GM21423 (cell line): ENCODE measurements around the gene MIA2.
"Not testable (repeated sequence)": the region's sequence is repeated elsewhere in the genome, so short reads cannot be mapped to it uniquely, and the experiment has no call there.

Experiments
- ATAC-seq: cut with Tn5 transposase; IDR thresholded peaks from one replicate; pipeline ENCODE4 v1.9.1; 2021; ENCODE audit warnings: mild to moderate bottlenecking, moderate library complexity; ENCODE audit not compliant: unreplicated experiment

The MIA2 gene, protein sequence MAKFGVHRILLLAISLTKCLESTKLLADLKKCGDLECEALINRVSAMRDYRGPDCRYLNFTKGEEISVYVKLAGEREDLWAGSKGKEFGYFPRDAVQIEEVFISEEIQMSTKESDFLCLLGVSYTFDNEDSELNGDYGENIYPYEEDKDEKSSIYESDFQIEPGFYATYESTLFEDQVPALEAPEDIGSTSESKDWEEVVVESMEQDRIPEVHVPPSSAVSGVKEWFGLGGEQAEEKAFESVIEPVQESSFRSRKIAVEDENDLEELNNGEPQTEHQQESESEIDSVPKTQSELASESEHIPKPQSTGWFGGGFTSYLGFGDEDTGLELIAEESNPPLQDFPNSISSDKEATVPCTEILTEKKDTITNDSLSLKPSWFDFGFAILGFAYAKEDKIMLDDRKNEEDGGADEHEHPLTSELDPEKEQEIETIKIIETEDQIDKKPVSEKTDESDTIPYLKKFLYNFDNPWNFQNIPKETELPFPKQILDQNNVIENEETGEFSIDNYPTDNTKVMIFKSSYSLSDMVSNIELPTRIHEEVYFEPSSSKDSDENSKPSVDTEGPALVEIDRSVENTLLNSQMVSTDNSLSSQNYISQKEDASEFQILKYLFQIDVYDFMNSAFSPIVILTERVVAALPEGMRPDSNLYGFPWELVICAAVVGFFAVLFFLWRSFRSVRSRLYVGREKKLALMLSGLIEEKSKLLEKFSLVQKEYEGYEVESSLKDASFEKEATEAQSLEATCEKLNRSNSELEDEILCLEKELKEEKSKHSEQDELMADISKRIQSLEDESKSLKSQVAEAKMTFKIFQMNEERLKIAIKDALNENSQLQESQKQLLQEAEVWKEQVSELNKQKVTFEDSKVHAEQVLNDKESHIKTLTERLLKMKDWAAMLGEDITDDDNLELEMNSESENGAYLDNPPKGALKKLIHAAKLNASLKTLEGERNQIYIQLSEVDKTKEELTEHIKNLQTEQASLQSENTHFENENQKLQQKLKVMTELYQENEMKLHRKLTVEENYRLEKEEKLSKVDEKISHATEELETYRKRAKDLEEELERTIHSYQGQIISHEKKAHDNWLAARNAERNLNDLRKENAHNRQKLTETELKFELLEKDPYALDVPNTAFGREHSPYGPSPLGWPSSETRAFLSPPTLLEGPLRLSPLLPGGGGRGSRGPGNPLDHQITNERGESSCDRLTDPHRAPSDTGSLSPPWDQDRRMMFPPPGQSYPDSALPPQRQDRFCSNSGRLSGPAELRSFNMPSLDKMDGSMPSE (N-terminal part only)

DNA sequence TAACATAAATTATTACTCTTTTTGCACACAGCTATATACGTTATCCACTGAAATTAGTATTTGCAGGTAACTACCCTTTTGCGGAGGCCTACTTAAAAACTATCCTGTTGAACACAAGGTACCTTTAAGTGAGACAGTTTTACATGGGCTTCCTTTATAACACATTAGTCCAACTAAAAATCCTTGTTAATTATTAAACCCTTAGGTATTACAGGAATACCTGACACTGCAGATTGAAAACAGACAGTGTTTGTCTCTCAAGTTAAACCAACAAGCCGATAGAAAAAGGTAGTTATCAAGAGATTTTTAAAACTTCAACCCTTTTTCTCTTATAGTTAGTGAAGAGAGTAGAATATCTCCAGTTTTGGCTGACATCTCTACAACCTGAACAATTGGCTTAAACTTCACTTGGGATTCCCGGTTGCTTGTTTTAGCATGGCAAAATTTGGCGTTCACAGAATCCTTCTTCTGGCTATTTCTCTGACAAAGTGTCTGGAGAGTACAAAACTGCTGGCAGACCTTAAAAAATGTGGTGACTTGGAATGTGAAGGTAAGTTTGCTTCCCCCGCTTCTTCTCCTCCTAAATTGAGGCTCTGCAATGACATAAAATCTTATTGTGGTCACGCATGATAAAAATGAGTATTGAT is at the start of gene MIA2:
Gene MIA2, plus strand, starts transcription at position 236 of the 647 bp plus-strand sequence. Its CDS starts 200 bp downstream, at position 436.
- ATAC-seq: no peak

DNA sequence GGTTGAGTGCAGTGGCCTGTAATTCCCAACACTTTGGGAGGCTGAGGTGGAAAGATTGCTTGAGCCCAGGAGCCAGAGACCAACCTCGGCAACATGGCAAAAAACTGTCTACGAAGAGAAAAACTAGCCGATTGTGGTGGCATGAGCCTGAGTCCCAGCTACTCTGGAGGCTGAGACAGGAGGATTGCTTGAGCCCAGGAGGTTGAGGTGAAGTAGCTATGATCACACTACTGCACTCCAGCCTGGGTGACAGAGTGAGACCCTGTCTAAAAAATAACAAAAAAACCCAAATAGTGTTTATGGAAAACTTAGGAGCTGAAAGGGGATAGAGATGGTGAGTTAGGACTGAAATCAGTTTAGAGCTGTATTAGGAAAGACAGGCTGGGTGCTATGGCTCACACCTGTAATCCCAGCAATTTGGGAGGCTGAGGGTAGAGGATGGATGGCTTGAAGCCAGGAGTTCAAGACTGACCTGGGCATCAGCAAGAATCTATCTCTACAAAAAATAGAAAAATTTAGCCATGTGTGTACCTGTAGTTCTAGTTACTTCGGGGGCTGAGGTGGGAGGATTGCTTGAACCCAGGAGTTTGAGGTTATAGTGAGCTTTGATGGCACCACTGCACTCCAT is 49.0 kb upstream of the MIA2 start:
- no peak for ATAC-seq

GRCh38 chr14:39185256-39186049 is 48.3 kb upstream of the MIA2 start:
- ATAC-seq: no peak

DNA sequence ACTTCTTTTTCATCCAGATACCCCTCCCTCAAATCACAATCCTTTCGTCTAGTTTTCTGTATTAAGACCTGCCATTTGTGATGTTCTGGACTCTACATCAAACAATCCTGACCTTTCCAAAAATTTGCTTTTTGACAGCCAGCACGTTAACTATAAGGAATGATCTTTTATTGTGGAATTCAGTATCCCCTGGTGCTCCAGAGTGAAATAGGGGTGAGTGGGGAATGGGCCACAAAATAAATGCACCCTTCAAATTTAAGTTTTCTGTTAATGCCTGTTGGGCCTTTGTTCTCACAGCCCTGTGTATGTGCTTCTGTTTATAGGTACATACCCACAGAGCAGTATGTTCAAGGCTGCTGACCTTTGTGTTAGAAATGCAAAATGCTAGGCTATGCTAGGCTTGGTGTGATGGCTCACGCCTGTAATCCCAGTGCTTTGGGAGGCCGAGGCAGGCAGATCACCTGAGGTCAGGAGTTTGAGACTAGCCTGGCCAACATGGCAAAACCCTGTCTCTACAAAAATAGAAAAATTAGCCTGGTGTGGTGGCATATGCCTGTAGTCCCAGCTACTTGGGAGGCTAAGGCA is 46.7 kb upstream of the MIA2 start:
- no peak for ATAC-seq

DNA sequence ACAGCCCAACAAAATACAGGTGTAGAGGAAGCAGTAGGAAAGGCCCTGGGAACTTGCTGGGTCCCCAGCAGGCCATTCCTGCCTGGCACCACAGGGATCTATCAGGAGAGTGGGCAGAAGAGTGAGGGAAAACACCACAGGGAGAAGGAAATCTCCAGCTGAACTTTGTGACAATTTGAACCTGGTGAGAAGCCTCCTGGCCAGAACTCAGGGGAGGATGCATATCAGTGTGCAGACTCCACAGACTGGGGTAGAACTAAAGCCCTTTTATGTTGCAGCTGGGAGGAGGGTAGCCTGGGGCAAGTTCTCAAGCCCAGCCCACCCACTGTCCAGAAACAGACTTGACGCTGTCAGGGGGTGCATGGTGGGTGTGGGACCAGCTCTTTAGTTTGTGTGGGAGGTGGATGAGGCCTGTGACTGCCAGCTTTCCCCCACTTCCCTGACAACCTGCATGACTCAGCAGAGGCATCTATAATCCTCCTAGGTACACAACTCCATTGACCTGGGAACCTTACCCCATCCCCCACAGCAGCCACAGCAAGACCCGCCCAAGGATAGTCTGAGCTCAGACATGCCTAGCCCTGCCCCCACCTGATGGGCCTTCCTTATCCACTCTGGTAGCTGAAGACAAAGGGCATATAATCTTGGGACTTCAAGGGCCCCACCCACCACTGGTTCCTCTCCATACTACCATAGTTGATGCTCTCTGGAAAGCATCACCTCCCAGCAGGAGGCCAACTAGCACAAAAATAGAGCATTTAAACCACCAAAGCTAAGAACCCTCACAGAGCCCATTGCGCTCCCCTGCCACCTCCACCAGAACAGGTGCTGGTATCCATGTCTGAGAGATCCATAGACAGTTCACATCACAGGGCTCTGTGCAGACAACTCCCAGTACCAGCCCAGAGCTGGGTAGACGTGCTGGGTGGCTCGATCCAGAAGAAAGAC is 29.8 kb upstream of the MIA2 start:
- ATAC-seq: no peak

- not testable (repeated sequence) for ATAC-seq
Measured at GRCh38 chr14:39207430-39207829, 26.3 kb upstream of the MIA2 start.

DNA sequence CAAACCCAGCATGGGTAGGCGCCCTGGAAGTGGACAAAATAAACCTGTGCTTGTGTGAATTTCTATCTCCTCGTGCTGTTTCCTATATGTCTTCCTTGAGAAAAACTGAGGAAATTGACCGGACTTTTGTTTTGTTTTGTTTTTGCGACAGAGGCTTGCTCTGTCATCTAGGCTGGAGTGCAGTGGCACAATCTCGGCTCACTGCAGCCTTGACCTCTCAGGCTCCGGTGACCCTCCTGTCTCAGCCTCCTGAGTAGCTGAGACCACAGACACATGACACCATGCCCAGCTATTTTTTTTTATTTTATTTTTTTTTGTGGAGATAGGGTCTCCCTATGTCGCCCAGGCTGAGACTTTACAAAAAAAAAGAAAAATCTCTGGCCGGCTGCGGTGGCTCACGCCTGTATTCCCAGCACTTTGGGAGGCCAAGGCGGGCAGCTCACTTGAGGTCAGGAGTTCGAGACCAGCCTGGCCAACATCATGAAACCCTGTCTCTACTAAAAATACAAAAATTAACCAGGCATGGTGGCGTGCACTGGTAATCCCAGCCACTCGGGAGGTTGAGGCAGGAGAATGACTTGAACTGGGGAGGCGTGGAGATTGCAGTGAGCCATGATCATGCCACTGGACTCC is 22.5 kb upstream of the MIA2 start:
- ATAC-seq: no peak

GRCh38 chr14:39212034-39212433 is 21.7 kb upstream of the MIA2 start:
- ATAC-seq: no peak

DNA sequence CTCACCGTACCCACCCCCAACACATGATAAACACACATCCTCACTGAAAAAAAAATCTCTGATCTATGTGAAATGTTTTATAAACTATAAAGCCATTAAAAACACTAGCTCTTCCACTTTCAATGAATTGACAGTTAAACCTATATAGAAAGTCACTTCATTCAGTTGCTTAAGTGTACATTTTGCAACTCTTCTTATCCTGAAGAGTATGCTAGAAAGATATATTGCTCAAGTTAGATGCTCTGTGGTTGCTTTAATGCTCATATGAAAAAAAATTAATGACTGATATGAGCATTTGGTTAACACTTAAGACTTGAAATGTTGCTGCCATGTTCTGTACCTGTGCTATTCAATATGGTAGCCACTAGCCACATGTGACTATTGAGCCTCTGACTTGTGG is 21.0 kb upstream of the MIA2 start:
- ATAC-seq: no peak

- ATAC-seq: no peak
Measured at GRCh38 chr14:39217214-39217879, 16.4 kb upstream of the MIA2 start.

- ATAC-seq: no peak
Measured at GRCh38 chr14:39218171-39218769, 15.4 kb upstream of the MIA2 start.

DNA sequence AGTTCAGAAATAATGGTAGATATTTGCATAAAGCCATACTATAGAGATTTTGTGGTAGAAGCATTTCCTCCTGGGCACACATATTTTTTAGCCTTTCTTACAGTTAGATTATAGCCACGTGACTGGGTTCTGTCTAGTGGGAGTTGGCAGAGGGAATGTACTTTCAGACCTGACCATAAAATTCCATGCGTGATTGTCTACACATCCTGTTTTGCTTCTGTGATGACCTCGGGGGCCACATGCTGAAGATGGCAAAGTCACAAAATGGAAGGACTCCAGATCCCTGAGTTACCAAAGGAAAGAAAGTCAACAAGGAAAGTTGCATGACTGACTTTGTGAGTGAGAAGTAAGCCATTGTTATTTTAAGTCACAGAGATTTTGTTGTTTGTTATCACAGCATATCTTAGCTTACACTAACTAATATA is 14.6 kb upstream of the MIA2 start:
- ATAC-seq: no peak

DNA sequence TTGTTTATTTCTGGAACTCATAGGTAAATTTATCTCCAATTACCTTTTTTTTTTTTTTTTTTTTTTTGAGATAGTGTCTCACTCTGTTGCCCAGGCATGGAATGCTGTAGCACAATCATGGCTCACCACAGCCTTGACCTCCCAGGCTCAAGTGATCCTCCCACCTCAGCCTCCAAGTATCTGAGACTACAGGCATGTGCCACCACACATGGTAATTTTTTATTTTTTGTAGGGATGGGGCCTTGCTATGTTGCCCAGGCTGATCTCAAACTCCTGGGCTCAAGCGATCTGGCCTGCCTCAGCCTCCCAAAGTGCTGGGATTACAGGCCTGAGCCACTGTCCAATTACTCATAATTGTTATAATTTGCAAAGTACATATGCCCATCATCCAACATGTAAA is 13.2 kb upstream of the MIA2 start:
- ATAC-seq: not testable (repeated sequence)

DNA sequence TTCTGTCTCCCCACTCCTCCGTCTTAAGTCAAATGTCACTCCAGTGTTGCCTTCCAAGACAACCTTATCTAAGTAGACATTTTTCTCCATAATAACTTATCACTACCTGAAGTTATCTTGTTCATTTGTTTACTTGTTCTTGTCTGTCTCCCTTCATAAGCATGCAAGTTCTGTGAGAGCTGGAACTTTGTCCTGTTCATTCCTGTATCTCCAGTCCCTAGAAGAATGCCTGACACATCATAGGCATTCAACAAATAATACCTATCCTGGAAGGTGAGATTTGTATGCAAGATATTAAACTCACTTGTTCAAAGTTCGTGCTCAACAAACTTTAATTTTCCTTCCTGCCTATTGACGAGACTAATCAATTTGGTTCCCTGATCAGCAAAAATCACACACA is 5.7 kb upstream of the MIA2 start:
- ATAC-seq: no peak

DNA sequence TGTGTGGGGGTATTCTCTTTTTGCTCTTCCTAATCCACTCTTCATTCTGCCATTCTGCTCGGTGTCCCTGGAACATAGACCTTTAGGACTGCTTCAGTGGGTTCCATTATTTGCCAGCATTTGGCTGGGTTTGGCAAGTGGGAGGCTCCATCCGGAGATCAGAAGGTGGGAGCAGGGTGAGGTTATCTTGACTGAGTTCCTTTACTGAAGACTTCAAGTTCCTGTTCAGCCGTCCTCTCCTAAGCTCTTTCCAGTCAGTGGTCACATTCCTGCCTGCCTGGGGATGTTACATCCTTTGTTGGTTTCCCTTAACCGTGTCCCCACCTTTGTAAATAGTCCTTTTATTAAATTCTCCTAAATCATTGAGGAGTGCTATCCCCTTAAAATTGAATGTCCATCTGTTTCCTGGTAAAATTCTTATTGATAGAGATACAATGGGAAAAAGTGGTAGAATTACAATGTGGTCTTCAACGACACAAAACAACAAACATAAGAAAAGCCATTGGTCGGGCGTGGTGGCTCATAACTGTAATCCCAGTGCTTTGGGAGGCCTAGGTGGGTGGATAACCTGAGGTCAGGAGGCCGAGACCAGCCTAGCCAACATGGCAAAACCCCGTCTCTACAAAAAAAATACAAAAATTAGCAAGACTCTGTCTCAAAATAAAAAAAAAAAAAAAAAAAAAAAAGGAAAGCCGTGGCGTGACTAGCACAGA is 5.0 kb upstream of the MIA2 start:
- no peak for ATAC-seq

- ATAC-seq: peak; percentile 42
Measured at GRCh38 chr14:39229222-39229543, 4.5 kb upstream of the MIA2 start.
